HepG2 (cell line): Measurements from ENCODE around the gene OGFOD3.

Experiments
- POLR2A ChIP-seq, 2 experiments: IDR thresholded peaks; 2 replicates each; pipeline ENCODE4 v1.6.1; 2011; ENCODE audit warnings: low read depth in 2 of 2, low read length in 2 of 2, mild to moderate bottlenecking in 1 of 2, moderate library complexity in 1 of 2; ENCODE audit not compliant: insufficient read depth in 1 of 2
- SIN3A ChIP-seq: IDR thresholded peaks from 2 replicates; pipeline ENCODE4 v1.6.1; 2011; ENCODE audit warnings: low read depth, mild to moderate bottlenecking, control low read depth, low read length, borderline replicate concordance
- ZNF138 ChIP-seq: sonication (generic); formaldehyde crosslinking; IDR thresholded peaks from 2 replicates; pipeline ENCODE4 v1.5.0; 2020; ENCODE audit warnings: mild to moderate bottlenecking, low read depth, missing genetic modification reagents
- ZNF232 ChIP-seq: sonication (generic); formaldehyde crosslinking; IDR thresholded peaks from 2 replicates; pipeline ENCODE4 v1.4.0; 2020; ENCODE audit warnings: missing genetic modification reagents, borderline replicate concordance
- TF ChIP-seq, protein P1 (sequence below): sonication (generic); formaldehyde crosslinking; IDR thresholded peaks from 2 replicates; pipeline ENCODE4 v1.4.0; 2020; ENCODE audit warnings: missing genetic modification reagents, low read depth, mild to moderate bottlenecking, borderline replicate concordance
- TF ChIP-seq, protein P2 (sequence below): IDR thresholded peaks from 2 replicates; pipeline ENCODE4 v1.6.1; 2016; ENCODE audit warnings: mild to moderate bottlenecking
- TF ChIP-seq, protein P3 (sequence below): sonication (generic); formaldehyde crosslinking; IDR thresholded peaks from 2 replicates; pipeline ENCODE4 v1.8.1; 2023; ENCODE audit warnings: mild to moderate bottlenecking, moderate library complexity, missing genetic modification reagents
- TF ChIP-seq, protein P4 (sequence below): sonication (generic); formaldehyde crosslinking; IDR thresholded peaks from 2 replicates; pipeline ENCODE4 v1.5.0; 2020; ENCODE audit warnings: mild to moderate bottlenecking, missing genetic modification reagents

DNA sequence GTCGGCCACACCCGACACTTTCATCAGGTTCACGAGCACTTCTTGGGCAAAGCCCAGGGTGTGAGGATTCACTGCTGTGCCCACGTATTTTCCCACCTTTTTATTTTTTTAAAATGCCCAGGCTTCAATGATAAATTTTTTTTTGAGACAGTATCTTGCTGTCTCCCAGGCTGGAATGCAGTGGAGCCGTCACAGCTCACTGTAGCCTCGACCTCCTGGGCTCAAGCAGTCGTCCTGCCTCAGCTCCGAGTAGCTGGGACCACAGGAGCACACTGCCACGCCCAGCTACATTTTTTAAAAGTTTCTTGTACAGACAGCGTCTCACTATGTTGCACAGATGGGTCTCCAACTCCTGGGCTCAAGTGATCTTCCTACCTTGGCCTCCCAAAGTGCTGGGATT lies 29.0 kb downstream of the OGFOD3 start:
- TF ChIP-seq ZNF138 (CRISPR knock-in tag) (no peak), POLR2A (IDR thresholded peaks at IDR 0.05; ENCODE audit: insufficient read depth in 1 of 2, low read depth in 2 of 2, low read length in 2 of 2) (no peak), ZNF232 (CRISPR knock-in tag) (no peak), SIN3A (no peak)
- TF ChIP-seq, protein P1, sequence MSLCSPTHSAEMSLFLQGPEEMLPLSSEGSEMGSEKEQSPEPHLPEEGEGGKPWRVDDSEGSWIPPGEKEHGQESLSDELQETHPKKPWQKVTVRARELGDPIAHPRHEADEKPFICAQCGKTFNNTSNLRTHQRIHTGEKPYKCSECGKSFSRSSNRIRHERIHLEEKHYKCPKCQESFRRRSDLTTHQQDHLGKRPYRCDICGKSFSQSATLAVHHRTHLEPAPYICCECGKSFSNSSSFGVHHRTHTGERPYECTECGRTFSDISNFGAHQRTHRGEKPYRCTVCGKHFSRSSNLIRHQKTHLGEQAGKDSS (CRISPR knock-in tag) = no peak
- TF ChIP-seq, protein P2, sequence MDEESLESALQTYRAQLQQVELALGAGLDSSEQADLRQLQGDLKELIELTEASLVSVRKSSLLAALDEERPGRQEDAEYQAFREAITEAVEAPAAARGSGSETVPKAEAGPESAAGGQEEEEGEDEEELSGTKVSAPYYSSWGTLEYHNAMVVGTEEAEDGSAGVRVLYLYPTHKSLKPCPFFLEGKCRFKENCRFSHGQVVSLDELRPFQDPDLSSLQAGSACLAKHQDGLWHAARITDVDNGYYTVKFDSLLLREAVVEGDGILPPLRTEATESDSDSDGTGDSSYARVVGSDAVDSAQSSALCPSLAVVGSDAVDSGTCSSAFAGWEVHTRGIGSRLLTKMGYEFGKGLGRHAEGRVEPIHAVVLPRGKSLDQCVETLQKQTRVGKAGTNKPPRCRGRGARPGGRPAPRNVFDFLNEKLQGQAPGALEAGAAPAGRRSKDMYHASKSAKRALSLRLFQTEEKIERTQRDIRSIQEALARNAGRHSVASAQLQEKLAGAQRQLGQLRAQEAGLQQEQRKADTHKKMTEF (CRISPR knock-in tag) = no peak
- TF ChIP-seq, protein P3, sequence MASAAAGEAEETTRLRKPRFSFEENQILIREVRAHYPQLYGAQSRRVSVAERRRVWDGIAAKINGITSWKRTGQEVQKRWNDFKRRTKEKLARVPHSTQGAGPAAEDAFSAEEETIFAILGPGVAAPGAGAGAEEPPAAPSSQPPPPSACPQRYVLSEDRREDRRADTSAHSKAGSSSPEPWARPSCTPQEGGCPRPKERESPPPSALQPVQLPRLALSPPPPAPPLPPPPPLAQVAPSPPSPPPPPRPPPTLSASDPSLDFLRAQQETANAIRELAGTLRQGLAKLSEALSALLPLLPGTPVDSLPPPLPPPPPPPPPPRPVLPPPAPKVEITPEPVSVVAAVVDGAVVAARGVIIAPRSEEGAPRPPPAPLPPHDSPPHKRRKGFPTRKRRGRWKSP (CRISPR knock-in tag) = no peak
- TF ChIP-seq, protein P4, sequence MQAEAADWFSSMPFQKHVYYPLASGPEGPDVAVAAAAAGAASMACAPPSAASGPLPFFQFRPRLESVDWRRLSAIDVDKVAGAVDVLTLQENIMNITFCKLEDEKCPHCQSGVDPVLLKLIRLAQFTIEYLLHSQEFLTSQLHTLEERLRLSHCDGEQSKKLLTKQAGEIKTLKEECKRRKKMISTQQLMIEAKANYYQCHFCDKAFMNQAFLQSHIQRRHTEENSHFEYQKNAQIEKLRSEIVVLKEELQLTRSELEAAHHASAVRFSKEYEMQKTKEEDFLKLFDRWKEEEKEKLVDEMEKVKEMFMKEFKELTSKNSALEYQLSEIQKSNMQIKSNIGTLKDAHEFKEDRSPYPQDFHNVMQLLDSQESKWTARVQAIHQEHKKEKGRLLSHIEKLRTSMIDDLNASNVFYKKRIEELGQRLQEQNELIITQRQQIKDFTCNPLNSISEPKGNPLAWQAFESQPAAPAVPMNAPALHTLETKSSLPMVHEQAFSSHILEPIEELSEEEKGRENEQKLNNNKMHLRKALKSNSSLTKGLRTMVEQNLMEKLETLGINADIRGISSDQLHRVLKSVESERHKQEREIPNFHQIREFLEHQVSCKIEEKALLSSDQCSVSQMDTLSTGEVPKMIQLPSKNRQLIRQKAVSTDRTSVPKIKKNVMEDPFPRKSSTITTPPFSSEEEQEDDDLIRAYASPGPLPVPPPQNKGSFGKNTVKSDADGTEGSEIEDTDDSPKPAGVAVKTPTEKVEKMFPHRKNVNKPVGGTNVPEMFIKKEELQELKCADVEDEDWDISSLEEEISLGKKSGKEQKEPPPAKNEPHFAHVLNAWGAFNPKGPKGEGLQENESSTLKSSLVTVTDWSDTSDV (CRISPR knock-in tag) = no peak
